Stimulated activated CD8-positive, alpha-beta memory T cell treated with anti-CD3 and anti-CD28 coated beads, Interleukin-15, amount 100 ng/mL, for 1 hour (primary cell): Measurements from ENCODE around the gene SKAP2.

Source experiments
- DNase-seq: peaks from one replicate; pipeline ENCODE4 v3.0.0-alpha.2; 2020; ENCODE audit warnings: low read depth

The SKAP2 gene

DNA sequence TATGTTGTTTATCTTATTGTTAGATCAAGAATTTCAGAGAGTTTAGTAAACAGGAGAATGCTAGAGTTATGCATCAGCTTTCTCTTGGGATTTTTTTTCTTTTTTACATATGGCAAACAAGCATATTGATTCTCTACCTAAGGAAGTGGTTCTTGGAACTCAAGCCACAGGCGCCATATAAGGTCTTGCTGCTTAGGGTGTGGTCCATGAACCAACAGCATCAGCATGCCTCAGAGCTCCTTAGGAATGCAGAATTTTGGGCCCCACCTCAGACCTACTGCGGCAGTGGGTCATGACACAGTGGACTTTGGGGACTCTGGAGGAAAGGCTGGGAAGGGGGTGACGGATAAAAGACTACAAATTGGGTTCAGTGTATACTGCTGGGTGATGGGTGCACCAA, 230.8 kb downstream of the SKAP2 start:
- DNase-seq: no peak

DNA sequence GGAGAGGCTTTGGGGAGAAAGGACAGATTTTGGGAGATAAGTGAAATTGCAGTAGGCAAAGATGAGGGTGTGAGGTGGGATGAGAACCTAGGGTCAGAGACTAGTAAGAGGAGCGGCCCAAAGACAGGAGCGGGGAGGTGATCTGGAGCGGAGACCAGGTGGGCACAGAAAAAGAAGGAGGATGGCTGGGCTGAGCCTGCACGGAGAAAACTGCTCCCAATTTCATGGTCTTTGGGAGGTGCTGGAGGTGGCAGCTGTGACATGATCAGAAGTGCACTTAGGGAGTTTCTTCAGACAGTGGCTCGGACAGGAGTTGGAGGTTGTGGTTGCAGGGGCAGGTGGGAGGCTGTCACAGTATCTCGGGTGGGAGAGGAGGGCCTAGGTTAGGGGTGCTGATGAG, 232.8 kb downstream of the SKAP2 start:
- DNase-seq: no peak

DNA sequence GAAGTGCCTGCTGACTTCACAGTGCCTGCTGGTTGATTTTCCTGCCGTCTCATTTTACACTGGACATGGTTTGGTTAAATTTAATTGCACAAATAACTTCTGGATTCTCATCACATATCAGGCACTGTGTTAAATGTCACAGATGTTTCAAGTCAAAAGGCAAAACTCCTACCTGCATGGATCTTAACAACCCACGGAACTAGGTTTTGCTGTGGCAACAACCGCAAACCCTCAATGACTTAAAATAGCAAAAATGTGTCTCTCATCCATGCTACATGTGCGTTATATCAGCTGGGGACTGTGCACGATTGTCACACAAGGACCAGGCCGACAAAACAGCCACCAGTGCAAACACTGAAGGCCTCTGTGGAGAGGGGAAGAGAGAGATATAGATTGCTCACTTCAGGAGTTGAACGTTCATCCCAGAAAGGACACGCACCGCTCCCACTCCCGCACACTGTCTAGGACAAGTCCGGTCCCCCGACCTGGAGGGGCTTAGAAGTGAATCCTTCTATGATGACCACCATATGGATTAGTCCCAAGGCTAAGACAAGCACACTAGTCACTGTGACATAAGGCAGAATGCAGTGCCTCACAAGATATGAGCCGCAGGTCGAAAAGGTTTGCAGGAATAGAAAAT, 233.3 kb downstream of the SKAP2 start:
- DNase-seq: no peak

DNA sequence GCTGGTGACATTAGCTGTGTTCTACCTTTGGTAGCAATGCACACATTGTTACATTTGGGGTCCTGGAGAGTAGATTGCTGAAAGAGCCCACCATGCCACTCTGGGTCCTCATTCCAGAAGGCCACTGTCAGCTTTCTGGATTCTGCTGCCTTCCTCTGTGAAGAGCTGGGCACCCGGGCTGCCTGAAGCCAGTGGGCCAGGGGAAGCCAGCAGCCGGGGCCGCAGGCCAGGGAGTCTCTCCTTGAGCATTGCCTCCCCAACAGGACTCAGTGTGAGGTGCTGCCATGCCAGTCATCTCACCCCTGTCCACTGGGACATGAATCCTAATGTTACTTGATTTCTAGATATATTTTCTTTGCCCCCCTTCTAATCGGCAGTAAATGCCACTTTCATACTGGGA, 234.0 kb downstream of the SKAP2 start:
- DNase-seq: no peak

DNA sequence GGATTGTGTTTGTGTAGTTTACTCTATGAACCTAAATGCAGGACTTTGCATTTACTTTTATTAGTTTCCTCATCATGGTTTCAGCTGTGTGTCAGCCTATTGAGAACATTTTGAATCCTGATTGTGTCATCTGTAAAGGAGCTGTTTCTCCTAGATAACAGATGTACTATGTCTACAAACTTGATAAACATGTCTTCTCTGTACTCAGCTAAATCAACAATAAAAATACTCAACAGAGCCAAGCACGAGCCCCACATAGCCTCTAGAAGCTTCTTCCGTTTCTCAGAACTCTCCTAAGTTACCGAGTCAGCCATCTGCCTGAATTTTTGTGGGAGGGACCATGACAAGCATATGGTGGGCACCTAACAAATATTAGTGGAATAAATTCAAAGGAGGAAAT, 234.7 kb downstream of the SKAP2 start:
- DNase-seq: no peak

DNA sequence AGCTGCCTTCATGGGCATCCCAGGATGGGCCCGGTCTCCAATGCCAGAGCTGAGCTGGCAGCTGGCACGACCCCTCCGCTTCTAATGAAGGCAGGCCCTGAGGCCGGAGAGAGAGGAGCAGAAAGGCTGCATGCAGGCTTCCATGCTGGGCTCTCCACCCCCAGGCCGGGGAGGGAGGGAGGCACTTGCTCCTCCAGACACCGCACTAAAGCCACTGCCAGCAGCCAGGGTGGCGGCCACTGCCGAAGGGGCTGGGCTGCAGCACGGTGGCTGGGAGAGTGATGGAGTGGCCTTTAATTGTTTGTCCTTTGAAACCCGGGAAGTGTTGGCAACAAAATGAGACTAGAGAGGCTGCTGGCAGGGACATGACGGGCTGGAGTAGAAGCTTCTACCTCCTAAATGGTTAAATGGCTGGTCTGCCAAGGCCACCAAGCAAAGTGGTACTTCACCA, 236.5 kb downstream of the SKAP2 start:
- DNase-seq: no peak

DNA sequence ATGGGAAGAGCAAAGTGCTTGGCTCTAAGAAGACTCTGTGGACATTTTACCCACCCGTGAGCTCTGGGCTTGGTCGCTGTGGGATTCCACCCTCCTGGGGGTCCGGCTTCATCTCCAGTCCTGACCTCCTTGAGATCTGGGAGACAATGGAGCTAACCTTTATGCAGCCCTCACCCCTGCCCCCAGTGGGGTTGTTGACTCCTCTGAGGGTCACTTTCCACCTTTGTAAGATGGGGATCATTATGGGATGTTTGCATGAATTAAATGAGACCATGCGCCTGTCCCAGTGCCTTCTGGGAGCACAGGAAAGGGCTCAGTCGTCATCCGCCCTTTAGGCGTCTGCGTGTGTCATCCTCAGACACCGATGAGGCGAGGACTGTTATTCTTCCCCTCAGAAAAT, 237.2 kb downstream of the SKAP2 start:
- no peak for DNase-seq

DNA sequence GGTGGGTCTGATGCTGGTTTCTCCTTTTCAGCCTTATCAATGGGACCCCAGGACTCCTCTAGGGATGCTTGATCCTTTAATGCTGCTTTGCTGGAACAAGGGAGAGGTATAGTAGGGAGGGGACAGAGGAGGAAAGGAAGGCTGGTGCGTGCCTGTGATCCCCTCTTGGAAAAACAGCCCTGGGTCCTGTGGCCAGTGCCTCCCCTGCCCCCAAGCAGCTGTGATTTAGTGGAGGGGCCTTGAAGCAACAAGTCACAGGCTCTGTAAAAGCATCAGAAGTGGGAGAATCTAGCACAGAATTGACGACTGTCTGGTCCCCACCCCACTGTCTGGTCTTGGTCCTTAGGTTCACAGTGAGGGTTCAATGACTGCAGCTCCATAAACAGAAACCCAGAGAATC, 237.7 kb downstream of the SKAP2 start:
- DNase-seq: no peak

DNA sequence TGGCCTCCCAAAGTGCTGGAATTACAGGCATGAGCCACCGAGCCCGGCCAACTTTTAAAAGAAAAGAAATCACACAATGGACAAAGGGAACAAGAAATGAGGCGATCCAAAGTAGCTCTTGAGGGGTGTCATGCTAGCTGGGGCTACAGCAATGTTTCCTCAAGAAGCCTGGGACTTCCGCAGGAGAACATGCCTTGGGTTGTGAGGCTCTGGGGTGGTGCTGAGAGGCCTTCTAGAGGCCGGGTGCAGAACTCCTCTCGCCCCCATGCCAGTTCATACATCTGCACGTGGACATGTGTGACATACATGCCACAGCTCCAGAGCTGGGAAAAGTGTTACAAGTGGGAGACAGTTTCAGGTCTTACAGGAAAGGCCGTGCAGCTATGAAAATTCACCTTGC, 238.2 kb downstream of the SKAP2 start:
- no peak for DNase-seq

DNA sequence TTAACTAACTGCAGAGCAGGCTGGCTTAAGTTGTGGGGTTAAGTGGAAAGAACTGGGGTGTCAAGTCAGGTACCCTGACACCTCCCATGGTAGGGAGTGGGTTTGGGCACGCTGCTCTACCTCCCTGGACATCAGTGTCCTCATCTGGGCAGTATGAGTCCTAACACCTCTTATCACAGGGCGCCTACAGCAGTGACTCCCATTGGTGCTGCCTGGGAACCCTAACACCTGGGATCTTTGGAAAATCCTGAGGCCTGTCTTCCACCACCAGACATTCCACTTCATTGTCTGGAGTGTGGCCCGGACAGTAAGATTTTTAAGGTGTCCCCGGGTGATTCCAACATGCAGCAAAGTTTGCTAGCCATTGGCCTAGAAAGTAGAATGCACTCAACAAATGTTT, 239.1 kb downstream of the SKAP2 start:
- DNase-seq: no peak

DNA sequence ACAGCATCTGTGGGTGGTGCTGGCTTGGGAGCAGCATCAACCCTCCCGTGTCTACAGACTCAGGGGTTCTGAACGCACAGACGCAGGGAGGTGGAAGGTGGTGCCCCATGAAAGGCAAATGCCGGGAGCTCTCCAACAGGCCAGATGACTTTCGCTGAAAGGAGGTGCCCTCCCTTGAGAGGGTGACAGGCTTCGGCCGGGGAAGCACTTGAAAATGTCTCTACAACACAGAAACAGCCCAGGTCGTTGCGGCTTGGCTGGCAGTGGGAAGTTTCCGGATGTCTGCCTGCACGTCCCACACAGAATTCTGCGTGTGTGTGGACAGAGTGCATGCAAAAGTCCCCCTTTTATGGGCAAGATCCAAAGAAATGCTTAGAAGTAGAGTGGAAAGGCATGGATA, 239.6 kb downstream of the SKAP2 start:
- no peak for DNase-seq

DNA sequence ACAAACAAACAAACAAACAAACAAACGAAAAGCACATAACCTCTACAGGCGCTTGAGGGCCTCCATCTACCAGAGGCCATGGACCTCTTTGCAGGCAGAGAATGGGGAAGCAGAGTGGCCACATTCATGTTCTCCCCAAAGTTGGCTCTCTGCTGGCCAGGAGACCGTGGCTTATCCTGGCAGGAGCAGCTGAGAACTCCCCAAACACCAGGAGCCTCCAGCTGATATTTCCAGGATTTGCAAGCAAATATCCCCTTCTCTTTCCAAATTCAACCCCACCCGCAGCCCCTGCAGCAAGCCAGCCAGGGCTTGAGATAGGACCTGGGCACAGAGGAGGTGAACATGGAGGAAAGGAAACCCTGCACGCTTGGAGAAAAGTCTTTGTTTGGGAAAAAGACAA, 240.0 kb downstream of the SKAP2 start:
- no peak for DNase-seq

DNA sequence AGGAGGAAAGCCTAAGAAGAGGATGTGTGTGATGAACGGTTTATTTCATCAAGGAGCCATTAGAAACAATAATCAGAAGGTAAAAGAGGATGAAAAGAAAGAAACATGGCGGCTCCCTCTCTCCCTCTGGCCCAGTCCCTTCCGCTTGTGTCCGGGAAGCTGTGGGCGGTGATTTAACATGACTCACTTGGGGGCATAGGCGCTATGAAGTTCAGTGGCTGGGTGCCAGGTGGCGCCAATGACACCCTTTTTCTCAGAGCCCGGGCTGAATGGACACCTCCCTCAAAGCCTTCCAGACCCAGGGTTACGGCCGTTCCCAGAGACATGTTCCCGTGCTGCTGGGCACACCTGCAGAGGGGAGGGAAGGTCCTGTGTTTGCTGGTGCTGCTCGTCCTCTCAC, 244.0 kb downstream of the SKAP2 start:
- DNase-seq: no peak

DNA sequence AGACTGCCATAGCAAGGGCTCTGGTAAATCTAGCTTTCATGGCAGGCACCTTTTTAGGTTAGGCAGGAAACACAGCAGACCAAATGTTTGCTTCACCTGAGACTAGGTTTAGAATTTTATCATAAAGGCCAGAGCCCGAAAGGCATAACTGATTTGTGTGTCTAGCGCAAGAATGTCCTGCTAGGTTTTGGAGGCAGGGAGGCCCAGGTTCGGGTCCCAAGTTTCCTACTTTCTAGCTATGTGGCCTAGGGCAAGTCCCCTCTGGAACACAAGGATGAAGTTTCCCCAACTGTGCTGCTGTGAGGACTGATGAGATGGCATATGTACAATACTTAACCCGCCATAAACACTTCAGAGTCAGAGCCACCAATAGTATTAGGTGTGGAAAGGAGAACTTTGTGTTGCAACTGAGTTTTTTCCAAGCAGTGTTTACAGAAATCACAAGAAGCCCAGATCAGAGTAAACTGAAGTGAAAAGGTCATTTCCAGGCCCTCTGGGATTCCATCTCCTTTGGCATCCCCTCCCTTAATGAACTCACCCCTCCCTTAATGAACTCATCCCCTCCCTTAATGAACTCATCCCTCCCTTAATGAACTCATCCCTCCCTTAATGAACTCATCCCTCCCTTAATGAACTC, 244.9 kb downstream of the SKAP2 start:
- DNase-seq: no peak

DNA sequence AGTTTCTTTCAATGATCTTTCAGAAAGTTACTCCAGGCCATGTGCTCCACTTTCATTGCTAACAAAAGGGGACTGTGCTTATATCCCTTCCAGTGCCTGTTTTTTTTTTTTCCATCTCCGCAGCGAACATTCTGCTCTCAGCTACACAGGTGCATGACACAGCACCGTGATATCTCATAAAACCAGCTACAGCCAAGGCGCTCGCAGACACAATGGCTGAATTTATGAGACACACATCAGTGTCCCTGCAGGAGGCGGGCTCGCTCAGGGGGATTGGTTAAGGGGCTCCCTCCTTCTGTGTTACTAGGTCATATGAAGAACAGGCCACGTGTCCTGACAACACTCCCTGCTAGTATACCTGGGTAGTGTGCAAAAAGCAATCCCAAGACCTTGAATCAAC, 245.5 kb downstream of the SKAP2 start:
- no peak for DNase-seq

DNA sequence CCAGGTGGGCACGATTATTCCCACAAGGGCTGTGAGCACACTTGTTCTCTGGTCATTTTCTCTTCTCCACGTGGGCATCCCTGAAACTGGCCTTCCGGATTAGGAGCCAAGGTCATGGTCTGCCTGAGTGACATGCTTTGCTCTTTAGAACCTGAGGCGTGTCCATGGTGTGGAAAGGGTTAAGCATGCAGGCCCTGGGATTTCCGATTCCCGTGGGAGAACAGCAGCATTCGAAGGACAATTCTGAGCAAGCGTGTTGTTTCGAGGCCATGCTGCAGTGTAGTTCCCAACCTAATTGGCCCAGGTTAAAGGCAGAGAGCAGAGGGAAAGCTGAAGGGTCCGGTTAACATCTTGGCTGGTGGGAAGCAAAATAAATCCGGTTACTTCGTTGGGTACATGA, 245.9 kb downstream of the SKAP2 start:
- no peak for DNase-seq
